ENCODE measurements around the gene HECW1. TPM values are rescaled to one million over a fixed set of nuclear protein-coding genes. Genes with fewer than 3 reads are reported as not detected.

The HECW1 gene
- total RNA-seq, 4 donors from 2014 or later, result 0.62 to 4.3 (median 1.4) TPM; not detected in 1

DNA sequence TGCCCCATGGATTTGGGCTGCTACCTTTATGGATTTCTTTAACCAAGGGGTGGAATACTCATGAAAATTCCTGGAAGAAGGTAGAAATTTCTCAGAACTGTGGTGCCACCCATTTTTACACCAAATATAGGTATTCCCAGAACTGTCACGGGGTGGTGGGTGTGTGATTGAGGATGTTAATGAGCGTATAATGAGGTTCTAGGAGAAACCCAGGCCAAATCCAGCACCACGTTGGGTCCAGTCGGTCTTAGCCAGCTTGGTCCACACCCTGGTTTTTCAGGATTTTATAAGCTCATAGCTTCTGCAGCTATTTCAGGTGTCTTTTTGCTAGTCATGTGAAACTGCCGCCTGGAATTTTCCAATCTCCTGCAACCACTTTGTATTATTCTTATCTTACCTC, 83.3 kb downstream of the HECW1 start:
- no peak for DNase-seq (ENCODE audit: low spot score in 2 of 2)
- TF ChIP-seq, protein P1, sequence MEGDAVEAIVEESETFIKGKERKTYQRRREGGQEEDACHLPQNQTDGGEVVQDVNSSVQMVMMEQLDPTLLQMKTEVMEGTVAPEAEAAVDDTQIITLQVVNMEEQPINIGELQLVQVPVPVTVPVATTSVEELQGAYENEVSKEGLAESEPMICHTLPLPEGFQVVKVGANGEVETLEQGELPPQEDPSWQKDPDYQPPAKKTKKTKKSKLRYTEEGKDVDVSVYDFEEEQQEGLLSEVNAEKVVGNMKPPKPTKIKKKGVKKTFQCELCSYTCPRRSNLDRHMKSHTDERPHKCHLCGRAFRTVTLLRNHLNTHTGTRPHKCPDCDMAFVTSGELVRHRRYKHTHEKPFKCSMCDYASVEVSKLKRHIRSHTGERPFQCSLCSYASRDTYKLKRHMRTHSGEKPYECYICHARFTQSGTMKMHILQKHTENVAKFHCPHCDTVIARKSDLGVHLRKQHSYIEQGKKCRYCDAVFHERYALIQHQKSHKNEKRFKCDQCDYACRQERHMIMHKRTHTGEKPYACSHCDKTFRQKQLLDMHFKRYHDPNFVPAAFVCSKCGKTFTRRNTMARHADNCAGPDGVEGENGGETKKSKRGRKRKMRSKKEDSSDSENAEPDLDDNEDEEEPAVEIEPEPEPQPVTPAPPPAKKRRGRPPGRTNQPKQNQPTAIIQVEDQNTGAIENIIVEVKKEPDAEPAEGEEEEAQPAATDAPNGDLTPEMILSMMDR (IDR thresholded peaks at IDR 0.05), result no peak
- no peak for TF ChIP-seq POLR2A (IDR thresholded peaks at IDR 0.05)
- no peak overlapping the region for H3K4me3 ChIP-seq (ENCODE audit: low read depth, poor library complexity, severe bottlenecking)
- 70 to 89% methylated on average over 5 of the region's 5 CpGs for WGBS, 2 donors
- intact Hi-C loops (cut with DNase I; ENCODE audit: low total_unique reads), result no loop called here

DNA sequence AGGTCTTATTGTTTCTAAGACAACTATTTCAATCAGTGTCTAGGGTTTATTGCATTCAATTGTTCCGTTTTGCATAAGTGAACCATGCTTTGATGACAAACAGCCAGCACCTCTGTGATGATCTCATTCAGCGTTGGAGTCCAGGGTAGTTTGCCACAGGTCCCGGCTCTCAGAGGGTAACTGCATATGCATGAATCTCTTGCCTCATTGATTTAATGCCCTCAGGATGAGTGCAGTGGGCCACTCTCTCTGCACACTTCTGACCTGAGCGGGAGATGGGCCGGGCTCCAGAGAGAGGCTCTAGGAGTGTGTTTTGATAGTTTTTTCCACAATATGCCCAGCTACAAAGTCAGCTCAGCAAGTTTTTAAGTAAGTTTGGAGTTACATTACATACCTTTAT, 83.9 kb downstream of the HECW1 start:
- H3K4me3 ChIP-seq (ENCODE audit: low read depth, poor library complexity, severe bottlenecking), result no peak overlapping the region
- 51 to 59% methylated on average over 5 of the region's 5 CpGs for WGBS, 2 donors
- TF ChIP-seq, protein P1 (IDR thresholded peaks at IDR 0.05), result no peak
- TF ChIP-seq POLR2A (IDR thresholded peaks at IDR 0.05), result no peak
- intact Hi-C loops (cut with DNase I; ENCODE audit: low total_unique reads), result no loop called here
- no peak for DNase-seq (ENCODE audit: low spot score in 2 of 2)

DNA sequence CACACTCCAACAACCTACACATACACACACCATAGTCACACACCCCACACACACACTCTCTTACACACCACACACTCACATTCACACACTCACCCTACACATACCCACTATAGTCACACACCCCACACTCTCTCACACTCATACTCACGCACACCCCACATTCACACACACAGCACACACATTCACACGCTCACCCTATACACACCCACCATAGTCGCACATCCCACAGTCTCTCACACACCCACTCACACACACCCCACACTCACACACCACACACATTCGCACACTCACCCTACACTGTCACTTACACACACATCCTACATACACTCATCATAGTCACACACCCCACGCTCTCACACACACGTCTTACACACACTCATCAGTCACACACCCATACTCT, 85.6 kb downstream of the HECW1 start:
- intact Hi-C loops (cut with DNase I; ENCODE audit: low total_unique reads), result no loop called here
- WGBS, 2 donors, result 94 to 98% methylated on average over 6 of the region's 6 CpGs
- no peak overlapping the region for H3K4me3 ChIP-seq (ENCODE audit: low read depth, poor library complexity, severe bottlenecking)
- TF ChIP-seq, protein P1 (IDR thresholded peaks at IDR 0.05), result no peak
- DNase-seq (ENCODE audit: low spot score in 2 of 2), result no peak

DNA sequence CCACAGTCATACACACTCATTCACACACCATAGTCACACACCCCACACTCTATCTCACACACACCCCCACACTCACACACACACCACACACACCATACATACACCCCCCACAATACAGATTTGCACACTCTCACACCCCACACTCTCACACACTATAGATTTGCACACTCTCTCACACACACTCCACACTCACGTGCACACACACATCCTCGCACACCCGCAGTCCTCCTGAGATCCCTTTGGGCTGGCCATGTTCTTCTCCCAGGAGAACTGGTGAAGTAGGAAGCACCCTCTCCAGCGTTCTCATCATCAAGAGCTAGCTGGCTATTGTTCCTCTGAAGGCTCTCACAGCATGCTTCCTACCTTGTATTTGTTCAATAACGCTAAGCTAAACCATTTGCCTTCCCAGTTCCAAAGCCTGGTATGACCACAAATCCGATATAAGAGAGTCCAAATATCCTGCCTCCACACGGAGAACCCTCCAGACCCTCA, 86.2 kb downstream of the HECW1 start:
- intact Hi-C loops (cut with DNase I; ENCODE audit: low total_unique reads), result no loop called here
- TF ChIP-seq, protein P1 (IDR thresholded peaks at IDR 0.05), result no peak
- no peak for TF ChIP-seq POLR2A (IDR thresholded peaks at IDR 0.05)
- DNase-seq (ENCODE audit: low spot score in 2 of 2), result no peak
- H3K4me3 ChIP-seq (ENCODE audit: low read depth, poor library complexity, severe bottlenecking), result no peak overlapping the region
- WGBS, 2 donors, result 76 to 77% methylated on average over 7 of the region's 7 CpGs

DNA sequence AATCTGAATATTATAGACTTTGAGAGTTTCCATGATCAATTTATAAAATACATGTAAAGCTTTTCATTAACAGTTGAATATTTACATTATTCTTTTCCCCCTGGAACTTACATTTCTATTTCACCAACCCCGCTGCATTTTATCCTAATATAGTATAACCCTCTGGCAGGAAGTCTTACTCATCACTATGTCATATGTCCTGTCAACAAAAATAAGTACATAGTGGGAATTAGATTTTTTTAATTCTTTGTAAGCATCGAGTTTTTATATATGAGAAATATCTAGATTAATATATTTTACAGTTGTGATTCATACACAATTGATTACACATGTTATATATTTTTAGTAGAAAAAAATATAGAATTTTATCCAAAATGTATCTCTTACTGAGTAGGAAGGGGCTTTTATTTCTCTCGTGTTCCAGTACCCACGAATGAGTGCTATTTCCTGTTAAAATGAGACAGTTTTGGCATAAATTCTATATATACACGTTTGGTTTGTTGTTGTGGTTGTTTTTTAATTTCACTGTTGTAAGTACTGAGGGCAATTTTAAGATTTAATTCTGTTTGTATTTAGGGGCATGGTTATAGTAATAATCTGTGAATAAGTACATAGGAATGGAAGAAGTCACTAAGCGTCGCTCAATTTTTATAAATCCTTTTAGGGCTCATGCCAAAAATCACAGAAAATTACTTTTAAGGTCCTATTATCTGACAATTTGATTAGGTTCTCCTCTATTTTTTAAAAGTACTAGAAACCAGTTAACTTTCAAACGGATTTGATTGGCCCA, 87.1 kb downstream of the HECW1 start:
- TF ChIP-seq POLR2A (IDR thresholded peaks at IDR 0.05), result no peak
- TF ChIP-seq, protein P1 (IDR thresholded peaks at IDR 0.05), result no peak
- DNase-seq (ENCODE audit: low spot score in 2 of 2), result no peak
- intact Hi-C loops (cut with DNase I; ENCODE audit: low total_unique reads), result no loop called here
- 38 to 43% methylated on average over 8 of the region's 8 CpGs for WGBS, 2 donors
- no peak overlapping the region for H3K4me3 ChIP-seq (ENCODE audit: low read depth, poor library complexity, severe bottlenecking)

All from lower leg skin (tissue), 4 donors.